Neuron (in vitro differentiated cells): ENCODE measurements around the gene LSS.
"Not testable (repeated sequence)": the region's sequence is repeated elsewhere in the genome, so short reads cannot be mapped to it uniquely, and the experiment has no call there.

Experiments used
- H2AFZ ChIP-seq: one replicate; pipeline ENCODE4 v1.6.1; 2013; ENCODE audit warnings: low read depth, mild to moderate bottlenecking, inconsistent platforms, low read length, moderate library complexity
- H3K27me3 ChIP-seq: one replicate; pipeline ENCODE4 v1.6.1; 2013; ENCODE audit warnings: low read length; ENCODE audit not compliant: insufficient read depth
- H3K36me3 ChIP-seq: one replicate; pipeline ENCODE4 v1.6.1; 2013; ENCODE audit warnings: low read length; ENCODE audit not compliant: insufficient read depth
- H3K4me1 ChIP-seq: one replicate; pipeline ENCODE4 v1.6.1; 2013; ENCODE audit warnings: low read length; ENCODE audit not compliant: insufficient read depth
- H3K4me3 ChIP-seq: 2 replicates; pipeline ENCODE4 v1.5.1; 2013; ENCODE audit warnings: mild to moderate bottlenecking, low read length, moderate library complexity
- H3K9me3 ChIP-seq: one replicate; pipeline ENCODE4 v1.6.1; 2013; ENCODE audit warnings: low read length

The LSS gene

DNA sequence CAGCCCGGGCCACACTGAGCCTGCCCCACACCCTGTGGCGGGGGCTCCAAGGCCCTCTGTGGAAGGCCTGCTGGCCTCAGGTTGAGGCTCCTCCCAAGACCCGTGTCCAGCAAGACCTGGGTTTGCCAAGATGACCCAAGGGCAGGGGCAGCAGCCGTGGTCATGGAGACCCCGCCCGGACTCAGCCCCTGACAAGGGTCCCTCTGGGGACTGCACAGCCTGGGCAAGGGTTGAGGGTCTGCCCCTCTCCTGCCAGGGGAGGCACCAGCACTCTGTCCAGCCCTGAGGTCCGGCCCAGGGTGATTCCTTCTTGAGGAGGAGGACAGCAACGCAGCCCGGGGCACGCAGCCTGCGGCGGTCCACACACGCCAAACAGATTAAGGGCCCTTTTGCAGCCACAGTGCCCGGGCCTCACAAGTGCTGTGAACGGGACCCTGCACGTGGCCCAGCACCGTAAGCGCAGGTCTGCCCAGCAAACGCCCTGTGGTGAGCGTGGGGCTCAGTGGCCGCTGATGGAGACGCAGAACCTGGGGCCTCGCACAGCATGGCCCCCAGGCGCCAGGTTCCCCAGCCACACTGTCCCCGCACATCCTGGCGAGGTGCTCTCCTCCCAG lies 47.7 kb downstream of the LSS start:
- no peaks in the 10 kb centered on the region for H3K4me1 ChIP-seq
- H3K27me3 ChIP-seq: no peaks in the 10 kb centered on the region
- no peaks in the 10 kb centered on the region for H3K36me3 ChIP-seq
- H3K4me3 ChIP-seq: no peak overlapping the region
- H3K9me3 ChIP-seq: peaks cover 2% of the 10 kb centered on the region
- no peak overlapping the region for H2AFZ ChIP-seq

DNA sequence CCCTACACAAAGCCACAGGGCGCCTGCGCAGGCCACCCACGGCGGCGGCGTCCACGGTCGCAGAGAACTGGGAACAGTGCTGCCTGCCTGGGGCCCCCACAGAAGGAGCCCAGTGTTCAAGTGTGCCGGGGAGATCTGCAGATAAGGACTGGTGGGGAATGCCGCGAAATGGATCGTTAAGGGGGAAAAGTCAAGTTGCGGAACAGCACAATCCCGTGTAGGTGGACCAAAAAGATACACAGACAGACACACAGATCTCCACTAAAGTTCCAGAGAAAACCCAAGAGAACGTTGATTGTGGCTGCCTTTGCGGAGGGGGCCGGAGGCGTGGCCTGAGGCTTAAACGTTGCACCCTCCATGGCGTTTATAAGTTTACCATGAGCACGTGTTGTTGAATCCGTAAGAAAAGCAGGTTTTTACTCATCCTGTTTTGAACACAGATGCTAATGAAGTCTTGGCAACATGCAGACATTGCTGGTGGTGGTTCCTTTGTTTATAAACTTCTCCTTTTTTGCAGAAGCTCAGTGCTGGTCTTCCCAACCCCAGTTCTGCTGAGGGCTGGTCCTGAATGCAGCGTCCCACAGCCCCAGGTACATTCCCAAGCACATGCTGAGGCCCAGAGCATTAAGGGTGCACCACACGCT lies 48.4 kb downstream of the LSS start:
- Histone ChIP-seq H3K36me3 (no peaks in the 10 kb centered on the region), H3K27me3 (no peaks in the 10 kb centered on the region), H3K4me3 (no peak overlapping the region), H2AFZ (no peak overlapping the region), H3K4me1 (no peaks in the 10 kb centered on the region), H3K9me3 (peaks cover 2% of the 10 kb centered on the region)

DNA sequence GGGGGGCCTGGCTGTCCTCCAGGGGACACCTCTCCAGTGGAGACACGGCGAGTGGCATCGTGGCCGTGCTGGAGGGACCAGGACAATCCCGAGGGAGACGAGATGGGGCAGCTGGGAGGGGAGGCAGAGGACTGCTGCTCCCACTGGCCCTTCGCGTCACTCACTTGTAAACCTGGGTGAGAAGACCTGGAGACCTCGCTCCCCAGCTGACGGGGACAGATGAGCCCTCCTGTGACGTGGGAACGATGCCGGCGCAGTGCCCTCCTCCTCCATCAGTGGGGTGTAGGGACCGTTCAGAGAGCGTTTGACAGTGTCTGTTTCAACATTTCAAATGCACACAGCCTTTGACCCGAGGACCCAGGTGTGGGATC lies 48.9 kb downstream of the LSS start:
- Histone ChIP-seq H3K9me3 (peaks cover 2% of the 10 kb centered on the region), H3K27me3 (no peaks in the 10 kb centered on the region), H3K36me3 (no peaks in the 10 kb centered on the region), H2AFZ (no peak overlapping the region), H3K4me3 (no peak overlapping the region), H3K4me1 (no peaks in the 10 kb centered on the region)

DNA sequence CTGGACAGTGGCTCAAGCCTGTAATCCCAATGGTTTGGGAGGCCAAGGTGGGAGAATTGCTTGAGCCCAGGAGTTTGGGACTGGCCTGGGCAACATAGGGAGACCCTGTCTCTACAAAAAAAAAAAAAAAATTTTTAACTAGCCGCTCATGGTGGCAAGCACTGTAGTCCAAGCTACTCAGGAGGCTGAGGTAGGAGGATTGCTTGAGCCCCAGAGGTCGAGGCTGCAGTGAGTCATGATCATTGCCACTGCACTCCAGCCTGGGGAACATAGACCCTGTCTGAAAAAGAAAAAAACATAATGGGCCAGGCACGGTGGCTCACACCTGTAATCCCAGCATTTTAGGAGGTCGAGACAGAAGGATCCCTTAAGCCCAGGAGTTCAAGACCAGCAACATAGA lies 49.6 kb downstream of the LSS start:
- no peak overlapping the region for H3K4me3 ChIP-seq
- peaks cover 2% of the 10 kb centered on the region for H3K9me3 ChIP-seq
- no peaks in the 10 kb centered on the region for H3K36me3 ChIP-seq
- H3K27me3 ChIP-seq: no peaks in the 10 kb centered on the region
- H2AFZ ChIP-seq: no peak overlapping the region
- no peaks in the 10 kb centered on the region for H3K4me1 ChIP-seq

DNA sequence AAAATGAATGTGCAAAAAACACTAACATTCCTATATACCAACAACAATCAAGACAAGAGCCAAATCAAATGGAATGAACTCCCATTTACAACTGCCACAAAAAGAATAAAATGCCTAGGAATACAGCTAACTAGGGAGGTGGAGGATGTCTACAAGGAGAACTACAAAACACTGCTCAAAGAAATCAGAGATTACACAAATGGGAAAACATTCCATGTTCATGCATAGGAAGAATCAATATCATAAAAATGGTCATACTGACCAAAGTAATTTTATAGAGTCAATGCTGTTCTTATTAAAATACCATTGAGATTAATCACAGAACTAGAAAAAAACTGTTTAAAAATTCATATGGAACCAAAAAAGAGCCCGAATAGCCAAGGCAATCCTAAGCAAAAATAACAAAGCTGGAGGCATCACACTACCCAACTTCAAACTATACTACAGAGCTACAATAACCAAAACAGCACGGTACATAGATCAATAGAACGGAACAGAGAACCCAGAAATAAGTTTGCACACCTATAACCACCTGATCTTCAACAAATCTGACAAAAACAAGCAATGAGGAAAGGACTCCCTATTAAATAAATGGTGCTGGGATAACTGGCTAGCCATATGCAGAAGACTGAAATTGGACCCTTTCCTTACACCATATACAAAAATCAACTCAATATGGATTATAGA lies 52.0 kb downstream of the LSS start:
- not testable (repeated sequence) for H3K4me3 ChIP-seq, H3K27me3 ChIP-seq, H3K36me3 ChIP-seq, H3K4me1 ChIP-seq, H2AFZ ChIP-seq
- peaks cover 11% of the 10 kb centered on the region for H3K9me3 ChIP-seq

DNA sequence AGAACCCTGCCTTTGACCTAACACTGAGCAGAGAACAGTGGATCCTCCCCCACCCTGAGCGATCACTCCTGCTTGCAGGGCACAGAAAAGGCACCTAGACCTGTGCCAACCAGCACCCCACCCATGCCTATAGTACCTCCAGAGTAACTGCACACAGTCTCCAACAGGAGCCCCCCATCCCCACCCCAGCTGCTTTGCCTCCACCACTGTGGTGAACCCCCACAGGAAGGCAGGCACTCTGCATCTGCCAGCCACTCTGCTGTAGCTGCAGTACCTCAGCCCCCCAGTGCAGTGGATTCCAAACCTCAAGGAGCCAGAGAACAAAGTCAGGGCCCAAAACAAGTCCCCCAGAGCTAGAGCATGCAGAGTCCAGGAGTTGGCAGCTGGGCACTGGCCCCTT lies 55.0 kb downstream of the LSS start:
- no peaks in the 10 kb centered on the region for H3K27me3 ChIP-seq
- no peaks in the 10 kb centered on the region for H3K36me3 ChIP-seq
- no peak overlapping the region for H2AFZ ChIP-seq
- H3K9me3 ChIP-seq: peaks cover 9% of the 10 kb centered on the region
- no peak overlapping the region for H3K4me3 ChIP-seq
- H3K4me1 ChIP-seq: no peaks in the 10 kb centered on the region

DNA sequence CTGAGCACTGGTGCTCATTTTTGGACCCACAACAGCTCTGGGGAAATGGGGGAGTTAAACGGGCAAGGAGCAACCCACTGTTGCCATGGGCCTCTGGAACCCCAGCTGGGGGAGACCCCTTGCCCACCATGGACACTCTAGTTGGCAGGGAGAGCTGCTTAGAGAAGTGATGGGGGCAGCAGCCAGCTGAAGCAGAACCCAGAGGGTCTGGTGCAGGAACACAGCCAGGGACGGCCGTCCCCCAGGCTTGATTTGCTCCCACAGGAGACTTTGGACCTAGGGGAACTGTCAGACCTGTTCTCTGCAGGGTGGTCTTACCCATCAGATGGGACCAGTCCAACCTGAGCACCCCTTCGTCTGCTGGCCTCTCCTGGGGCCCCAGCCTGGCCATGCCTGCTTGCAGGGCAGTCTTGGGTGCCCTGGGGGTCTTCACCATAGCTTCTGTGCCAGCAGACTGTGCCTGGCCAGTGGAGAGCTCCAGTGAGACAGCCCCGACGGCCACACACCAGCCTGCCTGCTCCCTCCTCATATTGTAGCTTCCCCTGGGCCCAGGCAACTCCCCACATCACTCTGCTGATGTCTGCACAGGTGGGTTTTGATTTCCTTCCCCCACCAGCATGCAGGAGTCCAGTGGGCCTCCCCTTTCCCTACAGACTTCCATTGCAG lies 55.6 kb downstream of the LSS start:
- Histone ChIP-seq H2AFZ (no peak overlapping the region), H3K36me3 (no peaks in the 10 kb centered on the region), H3K4me3 (no peak overlapping the region), H3K4me1 (no peaks in the 10 kb centered on the region), H3K9me3 (peaks cover 9% of the 10 kb centered on the region), H3K27me3 (no peaks in the 10 kb centered on the region)

DNA sequence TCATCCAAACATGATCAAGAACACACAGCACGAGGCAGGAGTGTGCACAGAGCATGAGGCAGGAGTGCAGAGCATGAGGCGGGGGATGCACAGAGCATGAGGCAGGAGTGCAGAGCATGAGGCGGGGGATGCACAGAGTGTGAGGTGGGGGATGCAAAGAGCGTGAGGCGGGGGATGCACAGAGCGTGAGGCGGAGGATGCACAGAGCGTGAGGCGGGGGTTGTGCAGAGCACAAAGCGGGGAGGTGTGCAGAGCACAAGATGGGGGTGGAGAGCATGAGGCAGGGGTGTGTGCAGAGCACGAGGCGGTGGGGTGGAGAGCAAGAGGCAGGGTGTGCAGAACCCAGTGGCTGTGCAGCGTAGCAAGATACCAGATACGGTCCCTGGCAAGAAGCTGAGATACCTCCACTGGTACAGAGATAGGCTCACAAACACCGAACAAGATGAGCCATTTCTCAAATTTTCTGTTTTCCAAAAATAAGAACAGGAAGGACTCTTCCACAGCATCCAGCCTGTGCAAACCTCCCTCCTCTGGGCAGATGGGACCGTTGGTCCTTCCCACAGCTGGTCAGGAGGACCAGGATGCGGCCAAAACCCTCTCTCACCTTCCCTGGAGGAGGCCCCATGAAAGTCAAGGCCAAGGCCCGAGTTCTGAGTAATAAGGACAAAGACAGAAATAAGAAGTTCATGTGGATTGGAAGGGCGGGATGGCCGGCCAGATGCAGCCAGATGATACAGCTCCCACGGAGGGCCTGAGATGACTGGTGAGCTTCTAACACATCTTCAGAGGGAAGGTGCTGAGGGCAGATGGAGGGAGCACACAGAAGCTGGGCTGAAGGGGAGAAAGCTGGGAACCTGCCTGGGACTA lies 56.3 kb downstream of the LSS start:
- H3K9me3 ChIP-seq: peaks cover 9% of the 10 kb centered on the region
- no peaks in the 10 kb centered on the region for H3K4me1 ChIP-seq
- peaks cover 2% of the 10 kb centered on the region for H3K36me3 ChIP-seq
- no peaks in the 10 kb centered on the region for H3K27me3 ChIP-seq
- H3K4me3 ChIP-seq: no peak overlapping the region
- H2AFZ ChIP-seq: no peak overlapping the region

DNA sequence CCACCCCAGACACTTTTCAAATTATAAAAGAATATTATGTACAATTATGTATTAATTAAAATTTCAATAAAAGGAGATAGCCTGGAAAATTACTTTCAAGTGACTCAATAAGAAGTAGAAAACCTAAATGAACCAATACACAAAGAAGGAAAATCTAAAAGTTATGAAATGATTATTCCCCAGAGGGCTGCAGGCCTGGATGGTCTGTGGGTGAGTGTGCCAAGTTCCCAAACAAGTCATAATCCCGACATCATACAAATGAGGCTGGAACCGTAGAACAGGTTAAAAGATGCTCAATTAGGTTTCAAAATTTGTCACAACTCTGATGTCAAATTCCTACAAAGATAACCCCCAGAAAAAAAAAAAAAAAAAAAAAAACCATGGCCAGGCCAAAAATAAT lies 57.0 kb downstream of the LSS start:
- Histone ChIP-seq H3K9me3 (peaks cover 9% of the 10 kb centered on the region), H3K4me3 (no peak overlapping the region), H3K27me3 (no peaks in the 10 kb centered on the region), H3K36me3 (peaks cover 2% of the 10 kb centered on the region), H3K4me1 (no peaks in the 10 kb centered on the region), H2AFZ (no peak overlapping the region)

DNA sequence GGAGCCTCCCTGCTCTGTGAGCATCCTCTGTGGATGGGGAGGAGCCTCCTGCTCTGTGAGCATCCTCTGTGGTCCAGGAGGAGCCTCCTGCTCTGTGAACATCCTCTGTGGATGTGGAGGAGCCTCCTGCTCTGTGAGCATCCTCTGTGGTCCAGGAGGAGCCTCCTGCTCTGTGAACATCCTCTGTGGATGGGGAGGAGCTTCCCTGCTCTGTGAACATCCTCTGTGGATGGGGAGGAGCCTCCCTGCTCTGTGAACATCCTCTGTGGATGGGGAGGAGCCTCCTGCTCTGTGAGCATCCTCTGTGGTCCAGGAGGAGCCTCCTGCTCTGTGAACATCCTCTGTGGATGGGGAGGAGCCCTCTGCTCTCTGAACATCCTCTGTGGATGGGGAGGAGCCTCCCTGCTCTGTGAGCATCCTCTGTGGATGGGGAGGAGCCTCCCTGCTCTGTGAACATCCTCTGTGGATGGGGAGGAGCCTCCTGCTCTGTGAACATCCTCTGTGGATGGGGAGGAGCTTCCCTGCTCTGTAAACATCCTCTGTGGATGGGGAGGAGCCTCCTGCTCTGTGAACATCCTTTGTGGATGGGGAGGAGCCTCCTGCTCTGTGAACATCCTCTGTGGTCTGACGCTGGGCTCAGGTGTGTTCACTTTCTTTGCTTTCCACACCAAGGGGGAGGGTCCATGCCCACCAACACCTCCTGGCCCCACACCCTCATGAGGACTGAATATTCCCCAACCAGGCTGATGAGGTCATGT lies 58.0 kb downstream of the LSS start:
- H3K27me3 ChIP-seq, H3K4me3 ChIP-seq, H3K9me3 ChIP-seq, H3K36me3 ChIP-seq, H3K4me1 ChIP-seq, H2AFZ ChIP-seq: not testable (repeated sequence)

DNA sequence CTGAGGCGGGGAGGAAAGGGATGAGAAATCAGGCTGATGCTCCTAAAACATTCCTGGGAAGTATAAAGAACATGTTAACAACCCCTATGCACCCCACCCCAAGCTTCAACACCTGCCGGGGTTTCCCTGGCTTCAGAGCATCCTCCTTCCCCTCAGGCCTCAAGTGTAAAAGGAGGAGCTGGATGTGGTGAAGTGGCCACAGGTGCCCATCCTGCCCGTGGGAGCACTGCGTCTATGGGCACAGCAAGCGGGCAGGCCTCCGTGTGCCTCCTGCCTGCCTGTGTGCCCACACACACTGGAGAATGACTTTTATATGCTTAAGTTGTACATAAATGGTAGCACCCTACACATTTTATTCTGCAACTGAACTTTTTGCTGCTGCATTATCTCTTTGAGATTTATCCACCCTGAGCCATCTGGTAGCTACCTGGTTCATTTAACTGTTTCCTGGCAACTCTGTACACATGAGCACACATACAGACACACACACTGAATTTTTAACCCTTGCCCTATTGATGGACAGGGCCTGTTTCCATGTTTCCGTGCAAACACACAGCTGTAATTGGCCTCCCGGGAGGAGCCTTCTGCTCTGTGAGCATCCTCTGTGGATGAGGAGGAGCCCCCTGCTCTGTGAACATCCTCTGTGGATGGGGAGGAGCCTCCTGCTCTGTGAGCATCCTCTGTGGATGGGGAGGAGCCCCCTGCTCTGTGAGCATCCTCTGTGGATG lies 59.8 kb downstream of the LSS start:
- Histone ChIP-seq H2AFZ (no peak overlapping the region), H3K27me3 (no peaks in the 10 kb centered on the region), H3K4me3 (no peak overlapping the region), H3K4me1 (no peaks in the 10 kb centered on the region), H3K9me3 (peaks cover 9% of the 10 kb centered on the region), H3K36me3 (peaks cover 2% of the 10 kb centered on the region)

DNA sequence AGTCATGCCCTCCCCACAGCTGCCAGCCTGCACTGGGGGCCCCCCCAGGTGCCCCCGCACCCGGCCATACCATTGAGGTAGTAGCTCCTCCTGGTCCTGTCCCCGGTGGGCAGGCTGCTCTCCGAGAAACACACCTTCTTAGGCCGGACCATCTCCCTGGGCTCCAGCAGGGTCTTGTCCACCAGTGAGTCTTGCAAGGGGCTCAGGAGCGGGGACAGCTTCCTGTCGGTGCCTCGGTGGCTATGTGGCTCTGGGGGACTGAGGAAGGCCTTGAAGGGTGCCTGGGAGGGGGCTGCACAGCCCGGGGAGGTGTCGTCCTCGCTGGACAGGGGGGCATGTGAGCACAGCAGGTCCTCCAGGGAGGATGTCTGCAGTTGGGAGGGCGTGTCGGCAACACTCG lies 60.3 kb downstream of the LSS start:
- Histone ChIP-seq H3K9me3 (peaks cover 3% of the 10 kb centered on the region), H3K36me3 (peaks cover 2% of the 10 kb centered on the region), H3K4me1 (no peaks in the 10 kb centered on the region), H3K27me3 (no peaks in the 10 kb centered on the region), H2AFZ (no peak overlapping the region), H3K4me3 (no peak overlapping the region)
